Tibial artery (tissue), 4 donors: ENCODE results near the gene COBLL1.
"Not testable (repeated sequence)": the region's sequence is repeated elsewhere in the genome, so short reads cannot be mapped to it uniquely, and the experiment has no call there.

Source experiments
- DNase-seq, 2 donors: peaks; one replicate each; pipeline ENCODE4 v3.0.0-alpha.2; 2019
- H3K27ac ChIP-seq, 2 donors: fragments of 200-600 bp; sonication (generic) in 1 of 2; 1 replicate in 1 of 2; 2 replicates in 1 of 2; pipeline ENCODE4 v1.5.1; 2018 to 2019; ENCODE audit warnings: mild to moderate bottlenecking in 1 of 2
- H3K27me3 ChIP-seq, 2 donors: fragments of 200-600 bp; sonication (generic) in 1 of 2; one replicate each; pipeline versions ENCODE4 v1.5.1 to v1.6.0; 2016 to 2019
- H3K36me3 ChIP-seq, 3 donors: fragments of 200-600 bp; sonication (generic) in 2 of 3; one replicate each; pipeline ENCODE4 v1.5.1; 2016 to 2019; ENCODE audit warnings: mild to moderate bottlenecking in 2 of 3
- H3K4me1 ChIP-seq, 4 donors: fragments of 200-600 bp; sonication (generic) in 2 of 4; 1 replicate in 3 of 4; 2 replicates in 1 of 4; pipeline ENCODE4 v1.5.1; 2016 to 2019
- H3K4me3 ChIP-seq, 2 donors: fragments of 200-600 bp; sonication (generic) in 1 of 2; 1 replicate in 1 of 2; 2 replicates in 1 of 2; pipeline ENCODE4 v1.5.1; 2018 to 2019; ENCODE audit warnings: mild to moderate bottlenecking in 2 of 2
- H3K9me3 ChIP-seq, 3 donors: fragments of 200-600 bp; sonication (generic) in 1 of 3; one replicate each; pipeline ENCODE4 v1.5.1; 2016 to 2019
- CTCF ChIP-seq, 2 experiments: fragments of 200-600 bp in 1 of 2; fragments of 450-650 bp in 1 of 2; IDR thresholded peaks; one replicate each; pipeline ENCODE4 v1.5.1; 2017 to 2019; ENCODE audit warnings: antibody characterized with exemption in 2 of 2, mild to moderate bottlenecking in 1 of 2, moderate library complexity in 1 of 2
- intact Hi-C: fragments of 100-400 bp; cut with DNase I; formaldehyde crosslinking; loops from one replicate; pipeline ENCODE4 v1.15.0; 2023; ENCODE audit warnings: low total_unique reads

COBLL1 gene

GRCh38 chr2:164710837-164711765, 130.5 kb downstream of the COBLL1 start:
- no peak for DNase-seq
- H3K4me3 ChIP-seq, result no peak overlapping the region
- no peak for TF ChIP-seq CTCF (IDR thresholded peaks at IDR 0.05)
- H3K27me3 ChIP-seq, result no peaks in the 10 kb centered on the region
- intact Hi-C loops, result loop anchor here (10.0 kb wide), 1 partner anchor 146 kb away; no protein-coding TSS in a partner anchor
- peaks cover 0 to 13% (median 5%) of the 10 kb centered on the region in 3 donors for H3K36me3 ChIP-seq
- no peaks in the 10 kb centered on the region for H3K9me3 ChIP-seq
- H3K4me1 ChIP-seq, result no peaks in the 10 kb centered on the region
- H3K27ac ChIP-seq, result no peak overlapping the region

GRCh38 chr2:164710252-164710836, 131.3 kb downstream of the COBLL1 start:
- H3K4me3 ChIP-seq, H3K27ac ChIP-seq, DNase-seq, H3K9me3 ChIP-seq, H3K27me3 ChIP-seq, H3K4me1 ChIP-seq, H3K36me3 ChIP-seq: not testable (repeated sequence)
- intact Hi-C loops, result loop anchor here (10.0 kb wide), 1 partner anchor 146 kb away; no protein-coding TSS in a partner anchor

GRCh38 chr2:164706522-164706921, 135.1 kb downstream of the COBLL1 start:
- no peak for TF ChIP-seq CTCF (IDR thresholded peaks at IDR 0.05)
- no peaks in the 10 kb centered on the region for H3K27me3 ChIP-seq
- H3K4me1 ChIP-seq, result peaks cover 0 to 6% (median 1%) of the 10 kb centered on the region in 4 donors
- H3K27ac ChIP-seq, result no peak overlapping the region
- H3K4me3 ChIP-seq, result no peak overlapping the region
- intact Hi-C loops, result no loop called here
- peaks cover 0 to 23% (median 10%) of the 10 kb centered on the region in 3 donors for H3K36me3 ChIP-seq
- no peak for DNase-seq
- no peaks in the 10 kb centered on the region for H3K9me3 ChIP-seq

- intact Hi-C loops, result no loop called here
- TF ChIP-seq CTCF (IDR thresholded peaks at IDR 0.05), result no peak
- DNase-seq, result no peak
- peaks cover 0 to 21% (median 10%) of the 10 kb centered on the region in 3 donors for H3K36me3 ChIP-seq
- H3K27me3 ChIP-seq, result no peaks in the 10 kb centered on the region
- H3K4me1 ChIP-seq, result peaks cover 0 to 6% (median 1%) of the 10 kb centered on the region in 4 donors
- no peak overlapping the region for H3K27ac ChIP-seq
- no peaks in the 10 kb centered on the region for H3K9me3 ChIP-seq
- H3K4me3 ChIP-seq, result no peak overlapping the region
Measured at GRCh38 chr2:164705412-164706167, 136.0 kb downstream of the COBLL1 start.

GRCh38 chr2:164703915-164704706, 137.5 kb downstream of the COBLL1 start:
- no peak for TF ChIP-seq CTCF (IDR thresholded peaks at IDR 0.05)
- Histone ChIP-seq H3K4me3 (no peak overlapping the region), H3K36me3 (peaks cover 4 to 22% (median 15%) of the 10 kb centered on the region in 3 donors), H3K9me3 (no peaks in the 10 kb centered on the region), H3K27me3 (no peaks in the 10 kb centered on the region), H3K4me1 (peaks cover 0 to 6% (median 1%) of the 10 kb centered on the region in 4 donors), H3K27ac (no peak overlapping the region)
- no peak for DNase-seq
- intact Hi-C loops, result no loop called here
